B cell (primary cell): ENCODE data around the gene NSDHL.

ENCODE experiments used
- CTCF ChIP-seq: fragments of 200-600 bp; IDR thresholded peaks from one replicate; pipeline ENCODE4 v1.8.0; 2022; ENCODE audit warnings: antibody characterized with exemption, mild to moderate bottlenecking
- EZH2 ChIP-seq: IDR thresholded peaks from 2 replicates; pipeline ENCODE4 v1.6.1; 2012; ENCODE audit warnings: borderline replicate concordance, low read depth, mild to moderate bottlenecking, moderate library complexity, low read length; ENCODE audit not compliant: insufficient read depth, poor library complexity, severe bottlenecking

GRCh38 chrX:152817078-152817764 is 13.6 kb upstream of the NSDHL start:
- TF ChIP-seq CTCF (no peak), EZH2 (no peak)
